ENCODE data around the gene TCF7L1.

Gene TCF7L1

GRCh38 chr2:85355521-85355920 lies 222.3 kb downstream of the TCF7L1 start:
- DNase-seq (ENCODE audit: low spot score), result no peak

- no peak for DNase-seq (ENCODE audit: low spot score)
Measured at GRCh38 chr2:85356186-85356585, 223.0 kb downstream of the TCF7L1 start.

- no peak for DNase-seq (ENCODE audit: low spot score)
Measured at GRCh38 chr2:85357736-85358135, 224.5 kb downstream of the TCF7L1 start.
